ENCODE data around the gene WHRN.

WHRN gene

DNA sequence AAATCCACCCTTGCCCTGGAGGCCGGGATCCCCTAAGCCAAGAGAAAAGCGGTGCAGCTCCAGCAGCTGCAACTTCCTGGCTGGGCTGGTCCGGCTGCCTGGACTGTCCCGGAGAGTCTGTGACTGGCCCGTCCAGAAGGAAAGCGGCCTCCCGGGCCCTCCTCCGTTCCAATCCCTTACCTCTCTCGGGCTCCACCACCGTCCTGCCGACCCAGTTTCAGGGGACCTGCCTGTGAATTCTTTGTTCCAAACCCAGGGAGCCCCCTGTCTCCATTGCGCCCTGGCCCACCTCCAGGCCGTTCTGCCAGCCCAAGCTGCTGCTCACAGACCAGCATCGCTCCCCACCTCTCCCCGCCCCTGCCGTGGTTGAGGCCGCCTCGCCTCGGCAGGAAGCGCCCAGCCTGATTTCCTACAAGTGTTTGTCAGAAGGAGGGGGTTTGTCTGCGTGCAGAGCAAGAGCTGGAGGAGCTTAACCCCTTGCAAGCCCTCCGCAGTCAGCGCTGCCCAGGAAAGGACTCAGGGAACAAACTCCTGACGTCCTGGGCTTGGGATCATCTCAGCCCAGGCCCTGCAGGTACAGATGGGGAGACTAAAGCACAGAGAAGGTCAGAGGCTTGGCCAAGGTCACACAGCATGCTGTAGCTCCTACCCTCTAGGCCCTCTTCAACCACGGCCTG lies 117.5 kb downstream of the WHRN start, which contains the start of gene AKNA:
Gene AKNA, minus strand, starts transcription at position 303 of the 677 bp plus-strand sequence. CDS start 6,649 bp downstream, outside the sequence.
- no peaks in the 10 kb centered on the region for H3K27me3 Mint-ChIP-seq
- H3K4me1 Mint-ChIP-seq: peaks cover 81% of the 10 kb centered on the region
- peaks cover 8% of the 10 kb centered on the region for H3K36me3 Mint-ChIP-seq
- H3K27ac Mint-ChIP-seq: peak within 1 kb of the TSS; percentile 99
- H3K4me3 Mint-ChIP-seq: peak within 1 kb of the TSS; percentile 95
- no peaks in the 10 kb centered on the region for H3K9me3 Mint-ChIP-seq

DNA sequence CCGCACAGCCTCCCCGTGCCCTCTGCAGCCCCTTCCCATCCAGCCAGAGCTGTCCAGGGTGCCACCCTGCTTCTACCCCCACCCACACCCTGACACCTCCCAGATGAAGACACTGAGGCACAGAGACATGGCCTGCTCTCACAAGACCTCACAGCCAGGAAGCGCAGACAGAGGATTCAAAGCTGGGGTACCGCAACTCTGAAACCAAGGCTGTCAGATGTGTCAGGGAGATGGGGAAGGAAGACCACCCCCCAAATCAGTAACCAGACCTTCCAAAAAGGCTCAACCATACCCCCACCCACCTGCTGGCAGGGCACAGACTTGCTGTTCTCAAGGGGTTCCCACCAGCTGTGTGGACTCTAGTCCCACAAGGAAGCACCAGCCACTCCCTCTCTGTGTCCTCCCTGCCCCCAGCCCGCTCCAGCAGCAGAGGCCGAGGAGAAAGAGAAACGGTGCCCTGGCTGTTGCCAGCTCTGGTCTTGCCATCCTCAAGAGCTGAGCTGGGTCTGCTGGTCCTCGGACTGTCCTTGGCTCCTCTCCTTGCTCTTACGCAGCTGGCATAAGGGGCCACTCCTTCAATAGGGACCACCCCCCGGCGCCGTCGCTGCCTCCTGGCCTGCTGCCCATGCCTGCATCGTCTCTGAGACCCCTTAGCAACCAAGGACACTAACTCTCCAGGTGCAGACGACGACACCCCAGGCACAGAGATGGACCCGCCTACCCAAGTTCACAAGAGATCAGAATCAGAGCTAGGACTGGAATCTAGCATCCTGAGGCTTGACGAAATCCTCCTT lies 118.2 kb downstream of the WHRN start:
- H3K27me3 Mint-ChIP-seq: no peaks in the 10 kb centered on the region
- H3K27ac Mint-ChIP-seq: peak overlapping the region; percentile 99
- H3K9me3 Mint-ChIP-seq: no peaks in the 10 kb centered on the region
- peak overlapping the region; percentile 95 for H3K4me3 Mint-ChIP-seq
- peaks cover 8% of the 10 kb centered on the region for H3K36me3 Mint-ChIP-seq
- peaks cover 80% of the 10 kb centered on the region for H3K4me1 Mint-ChIP-seq

DNA sequence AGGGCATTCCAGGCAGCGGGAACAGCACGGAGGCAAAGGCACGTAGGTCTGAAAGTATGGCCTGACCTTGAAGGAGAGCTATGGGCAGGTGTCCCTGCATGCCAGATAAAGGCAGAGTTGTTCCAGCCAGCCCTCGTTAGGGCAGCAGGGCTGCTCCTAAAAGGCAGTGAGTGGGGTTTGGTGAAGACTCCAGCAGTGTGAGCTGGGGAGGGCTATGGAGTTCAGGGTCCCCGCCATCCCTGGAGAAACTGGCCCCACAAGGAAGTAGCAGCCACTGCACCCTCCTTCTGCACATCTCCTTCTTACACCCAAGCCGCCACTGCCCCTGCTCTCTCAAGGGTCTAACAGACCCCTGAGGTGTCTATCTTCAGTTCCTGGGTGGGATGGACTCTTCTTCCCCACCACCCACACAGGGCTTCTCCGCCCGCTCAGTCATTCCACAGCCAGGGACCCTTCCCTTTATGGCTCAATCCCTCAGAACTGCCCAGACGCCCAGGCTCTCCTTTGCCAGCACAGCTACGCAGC lies 118.8 kb downstream of the WHRN start:
- peak overlapping the region; percentile 95 for H3K4me3 Mint-ChIP-seq
- peak overlapping the region; percentile 99 for H3K27ac Mint-ChIP-seq
- no peaks in the 10 kb centered on the region for H3K27me3 Mint-ChIP-seq
- H3K4me1 Mint-ChIP-seq: peaks cover 81% of the 10 kb centered on the region
- peaks cover 8% of the 10 kb centered on the region for H3K36me3 Mint-ChIP-seq
- H3K9me3 Mint-ChIP-seq: no peaks in the 10 kb centered on the region

DNA sequence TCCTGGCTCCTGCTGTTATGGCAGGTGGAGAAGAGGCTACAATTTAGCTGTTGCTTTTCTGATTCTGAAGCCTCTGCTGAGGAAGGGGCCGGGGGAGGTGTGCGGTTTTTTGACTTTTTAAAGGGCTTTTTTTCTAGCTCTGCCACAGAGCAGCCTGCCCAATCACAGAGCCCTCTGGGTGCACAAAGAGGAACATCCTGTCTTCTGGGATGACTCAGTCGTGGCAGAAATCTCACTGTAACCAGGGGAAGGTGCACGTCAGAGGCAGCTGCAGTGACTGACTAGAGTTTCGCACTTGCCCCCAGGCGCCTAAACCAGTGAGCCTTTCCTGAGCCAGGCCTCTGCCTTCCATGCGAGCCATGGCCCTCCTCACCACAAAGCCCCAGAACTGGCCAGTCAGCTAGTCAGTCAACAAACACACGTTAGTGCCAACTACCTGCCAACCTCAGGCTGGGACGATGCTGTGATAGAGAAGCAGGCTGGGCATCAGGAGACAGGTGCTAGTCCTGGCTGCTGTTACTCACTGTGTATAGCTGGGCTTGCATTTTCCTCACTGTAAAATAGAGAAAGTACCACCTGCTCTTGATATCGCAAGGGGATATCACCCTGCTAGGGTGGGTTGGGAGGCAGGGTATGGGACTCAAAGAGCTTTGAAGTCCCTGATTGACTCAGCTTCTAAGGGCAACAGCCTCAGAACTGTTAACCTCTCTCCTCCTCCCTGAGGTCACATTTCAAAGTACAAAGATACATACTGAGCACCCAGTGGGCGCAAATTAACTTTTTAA lies 119.7 kb downstream of the WHRN start:
- Mint-ChIP-seq H3K27me3 (no peaks in the 10 kb centered on the region), H3K4me1 (peaks cover 75% of the 10 kb centered on the region), H3K36me3 (peaks cover 4% of the 10 kb centered on the region)

DNA sequence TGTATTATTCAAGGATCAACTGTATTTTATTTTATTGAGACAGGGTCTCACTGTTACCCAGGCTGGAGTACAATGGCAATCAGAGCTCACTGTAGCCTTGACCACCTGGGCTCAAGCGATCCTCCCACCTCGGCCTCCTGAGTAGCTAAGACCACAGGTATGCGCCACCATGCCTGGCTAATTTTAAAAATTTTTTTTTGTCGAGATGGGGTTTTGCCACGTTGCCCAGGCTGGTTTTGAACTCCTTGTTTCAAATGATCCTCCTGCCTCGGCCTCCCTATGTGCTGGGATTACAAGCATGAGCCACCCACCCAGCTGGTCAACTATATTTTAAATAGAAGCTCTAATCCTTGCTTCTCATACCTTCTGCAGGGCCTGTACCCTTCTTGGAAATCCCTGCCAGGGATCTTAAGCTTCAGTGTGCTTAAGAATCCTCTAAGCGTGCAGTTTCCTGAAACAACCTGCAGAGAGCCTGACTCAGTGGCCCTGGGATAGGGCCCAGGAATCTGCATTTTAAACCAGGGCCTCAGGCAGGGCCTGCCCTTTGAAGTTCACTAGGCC lies 120.4 kb downstream of the WHRN start:
- Mint-ChIP-seq H3K9me3 (no peaks in the 10 kb centered on the region), H3K4me3 (peak overlapping the region; percentile 95), H3K4me1 (peaks cover 74% of the 10 kb centered on the region), H3K36me3 (peaks cover 8% of the 10 kb centered on the region), H3K27me3 (no peaks in the 10 kb centered on the region), H3K27ac (peak overlapping the region; percentile 99)

More for the DNA sequence above, 119.7 kb downstream of the WHRN start:
- Mint-ChIP-seq H3K9me3 (no peaks in the 10 kb centered on the region), H3K27ac (peak overlapping the region; percentile 99), H3K4me3 (peak overlapping the region; percentile 95)

DNA sequence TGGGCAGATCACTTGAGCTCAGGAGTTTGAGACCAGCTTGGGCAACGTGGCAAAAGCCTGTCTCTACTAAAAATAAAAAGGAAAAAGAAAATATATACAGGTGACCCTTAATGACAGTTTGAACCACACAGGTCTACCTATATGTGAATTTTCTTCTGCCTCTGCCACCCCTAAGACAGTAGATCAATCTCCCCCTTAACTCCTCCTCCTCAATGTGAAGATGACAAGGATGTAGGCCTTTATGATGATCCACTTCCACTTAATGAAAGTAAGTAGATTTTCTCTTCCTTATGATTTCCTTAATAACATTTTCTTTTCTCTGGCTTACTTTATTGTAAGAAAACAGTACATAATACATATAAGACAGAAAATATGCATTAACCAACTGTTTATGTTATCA lies 120.9 kb downstream of the WHRN start:
- Mint-ChIP-seq H3K4me3 (peak overlapping the region; percentile 95), H3K9me3 (no peaks in the 10 kb centered on the region), H3K36me3 (peaks cover 9% of the 10 kb centered on the region), H3K27me3 (no peaks in the 10 kb centered on the region), H3K4me1 (peaks cover 74% of the 10 kb centered on the region), H3K27ac (peak overlapping the region; percentile 99)

DNA sequence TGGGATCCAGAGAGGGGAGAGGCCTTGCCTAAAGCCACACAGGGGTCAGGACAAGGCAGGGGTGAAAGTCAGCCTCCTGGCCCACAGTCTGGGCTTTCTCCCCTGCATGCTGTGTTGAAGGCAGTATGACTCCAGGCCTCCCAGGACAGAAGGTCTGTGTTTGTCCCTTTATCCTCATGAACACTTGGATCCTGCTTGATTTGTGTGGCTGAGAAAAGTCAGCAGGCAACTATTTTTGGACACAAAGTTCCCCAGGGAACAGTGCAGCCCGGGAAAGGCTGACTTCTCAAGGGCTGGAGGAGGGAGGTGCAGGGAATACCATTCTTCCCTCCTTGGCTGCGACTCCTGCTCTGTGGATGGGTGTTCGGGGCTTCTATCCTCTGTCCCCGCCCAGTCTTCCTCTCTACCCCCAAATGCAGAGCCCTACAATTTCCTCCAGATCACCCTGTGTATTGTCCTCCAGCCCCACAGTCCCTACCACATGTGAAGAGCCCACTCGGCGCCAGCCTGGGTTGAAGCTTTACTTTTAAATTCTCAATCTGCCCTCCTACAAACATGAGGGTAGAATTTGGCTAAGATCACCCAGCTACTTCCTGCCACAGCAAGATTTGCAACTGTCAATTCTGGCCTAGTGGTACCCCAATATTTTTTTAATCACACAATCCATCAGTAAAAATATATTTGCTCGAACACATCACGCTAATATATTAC lies 121.6 kb downstream of the WHRN start:
- H3K4me3 Mint-ChIP-seq: peak overlapping the region; percentile 95
- peak overlapping the region; percentile 99 for H3K27ac Mint-ChIP-seq
- H3K4me1 Mint-ChIP-seq: peaks cover 74% of the 10 kb centered on the region
- no peaks in the 10 kb centered on the region for H3K9me3 Mint-ChIP-seq
- no peaks in the 10 kb centered on the region for H3K27me3 Mint-ChIP-seq
- H3K36me3 Mint-ChIP-seq: peaks cover 9% of the 10 kb centered on the region

DNA sequence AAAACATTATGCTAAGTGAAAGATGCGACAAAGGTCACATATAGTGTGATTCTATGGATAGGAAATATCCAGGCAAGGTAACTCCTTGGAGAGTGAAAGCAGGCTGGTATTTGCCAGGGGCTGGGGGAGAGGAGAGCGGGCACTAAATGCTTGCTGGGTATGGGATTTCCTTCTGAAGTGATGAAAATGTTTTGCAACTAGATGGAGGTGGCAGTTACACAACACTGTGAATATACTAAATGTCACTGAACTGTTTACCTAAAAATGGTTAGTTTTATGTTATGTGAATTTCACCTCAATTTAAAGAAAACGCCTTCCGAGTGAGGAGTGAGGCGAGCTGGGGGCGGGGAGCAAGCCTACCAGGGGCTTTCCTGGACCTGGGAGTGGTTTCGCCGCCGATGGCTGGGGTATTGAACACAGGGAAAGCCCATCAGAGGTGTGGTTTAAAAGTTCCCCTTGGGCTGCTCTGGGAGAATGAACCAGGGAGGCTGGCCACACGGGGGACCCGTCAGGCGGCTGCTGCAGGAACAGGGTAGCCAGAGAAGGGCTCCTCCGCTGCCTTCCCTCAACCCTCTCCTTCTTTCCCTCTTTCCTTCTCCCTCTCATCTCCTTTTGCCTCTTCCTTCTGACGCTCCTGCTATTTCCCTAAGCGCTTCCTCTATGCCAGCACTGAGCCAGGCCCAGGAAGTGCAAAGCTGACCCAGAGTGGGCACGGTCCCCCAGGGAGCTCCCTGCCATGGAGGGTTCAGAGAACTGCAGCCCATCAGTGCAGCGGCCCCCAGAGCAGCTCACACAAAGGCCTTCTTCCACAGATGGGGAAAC lies 122.4 kb downstream of the WHRN start:
- Mint-ChIP-seq H3K9me3 (no peaks in the 10 kb centered on the region), H3K4me1 (peaks cover 74% of the 10 kb centered on the region), H3K27me3 (no peaks in the 10 kb centered on the region), H3K36me3 (peaks cover 9% of the 10 kb centered on the region), H3K27ac (peak overlapping the region; percentile 99), H3K4me3 (peak overlapping the region; percentile 95)

DNA sequence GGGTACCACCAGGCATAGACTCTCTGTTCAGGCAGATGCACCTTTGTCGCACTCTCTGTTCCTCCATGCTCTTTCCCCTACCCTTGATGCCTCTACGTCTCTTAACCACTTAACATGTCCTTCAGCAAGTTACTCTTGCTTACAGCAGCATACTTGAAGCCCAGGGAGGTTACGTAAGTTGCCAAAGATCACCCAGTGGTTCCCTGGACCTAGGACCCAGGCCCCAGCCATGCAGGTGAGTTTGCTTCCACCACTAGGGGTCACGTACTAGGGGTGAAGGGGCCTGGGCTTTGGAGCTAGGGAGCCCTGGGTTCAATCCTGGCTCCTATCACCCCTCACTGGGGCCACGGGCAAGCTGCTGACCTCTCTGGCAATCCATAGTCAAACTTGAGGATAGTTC lies 126.4 kb downstream of the WHRN start:
- H3K4me3 Mint-ChIP-seq: peak overlapping the region; percentile 19
- peaks cover 21% of the 10 kb centered on the region for H3K36me3 Mint-ChIP-seq
- H3K4me1 Mint-ChIP-seq: peaks cover 86% of the 10 kb centered on the region
- H3K9me3 Mint-ChIP-seq: no peaks in the 10 kb centered on the region
- peak overlapping the region; percentile 93 for H3K27ac Mint-ChIP-seq
- H3K27me3 Mint-ChIP-seq: no peaks in the 10 kb centered on the region

DNA sequence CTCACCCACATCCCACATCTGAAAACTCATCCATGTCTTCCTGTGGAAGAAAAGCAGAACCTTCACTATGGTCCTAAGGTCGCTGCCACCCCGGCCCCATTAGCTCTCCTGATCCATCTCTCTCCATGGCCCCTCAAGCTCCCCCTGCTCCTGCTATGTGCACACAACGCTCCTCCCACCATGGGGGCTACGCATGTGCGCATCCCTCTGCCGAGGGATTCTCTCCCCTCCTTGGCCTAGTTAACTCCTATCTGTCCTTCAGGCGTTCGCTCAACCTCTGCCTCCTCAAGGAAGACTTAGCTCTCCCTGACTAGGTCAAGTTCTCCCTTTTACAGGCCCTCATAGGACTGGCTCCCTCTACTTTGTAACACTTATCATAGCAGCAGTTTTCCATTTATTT lies 127.3 kb downstream of the WHRN start:
- Mint-ChIP-seq H3K27ac (peak overlapping the region; percentile 93), H3K36me3 (peaks cover 20% of the 10 kb centered on the region), H3K27me3 (no peaks in the 10 kb centered on the region), H3K9me3 (no peaks in the 10 kb centered on the region), H3K4me3 (peak overlapping the region; percentile 19), H3K4me1 (peaks cover 86% of the 10 kb centered on the region)

DNA sequence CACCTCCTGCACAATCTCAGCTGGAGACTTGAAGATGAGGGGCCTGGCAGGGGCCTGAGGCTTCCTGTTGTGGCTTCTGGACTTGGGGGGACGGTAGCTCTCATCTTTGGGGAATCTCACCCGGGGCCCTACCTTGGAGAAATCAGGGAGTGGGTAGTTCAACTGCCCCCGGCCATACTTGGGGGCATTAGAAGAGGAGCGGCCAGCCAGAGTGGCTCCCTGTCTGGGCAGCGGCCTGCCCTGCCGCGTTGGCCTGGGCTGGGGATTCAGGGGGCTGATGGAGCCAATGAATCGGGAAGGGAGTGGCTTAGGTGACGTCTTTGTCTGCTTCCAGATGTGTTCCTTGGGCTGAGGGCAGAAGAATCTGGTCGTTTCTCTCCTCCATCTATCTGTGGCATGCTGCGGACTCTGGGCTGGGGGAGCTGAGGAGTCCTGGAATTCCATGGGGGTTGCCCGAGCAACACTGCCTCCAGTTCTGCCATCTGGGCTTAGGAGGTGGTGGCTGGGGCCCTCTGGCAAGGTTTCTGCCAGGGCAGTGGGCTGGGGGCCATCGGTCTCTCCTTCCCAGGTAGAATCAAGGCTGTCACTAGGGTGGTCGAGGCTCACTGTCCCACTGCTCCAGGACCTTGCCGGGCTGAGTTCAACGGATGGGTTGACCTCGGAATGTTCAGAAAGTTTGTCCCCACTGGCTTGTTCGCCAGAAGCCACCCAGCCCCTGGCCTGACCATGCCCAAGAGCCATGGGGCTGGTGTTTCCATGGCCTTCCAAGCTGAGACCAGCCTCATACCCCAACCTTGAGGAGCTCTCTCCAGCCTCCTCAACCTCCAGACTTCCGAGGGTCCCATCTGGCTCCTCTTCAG lies 128.5 kb downstream of the WHRN start:
- Mint-ChIP-seq H3K4me1 (peaks cover 88% of the 10 kb centered on the region), H3K4me3 (no peak overlapping the region), H3K27me3 (no peaks in the 10 kb centered on the region), H3K9me3 (no peaks in the 10 kb centered on the region), H3K36me3 (peaks cover 22% of the 10 kb centered on the region), H3K27ac (peak overlapping the region; percentile 79)

DNA sequence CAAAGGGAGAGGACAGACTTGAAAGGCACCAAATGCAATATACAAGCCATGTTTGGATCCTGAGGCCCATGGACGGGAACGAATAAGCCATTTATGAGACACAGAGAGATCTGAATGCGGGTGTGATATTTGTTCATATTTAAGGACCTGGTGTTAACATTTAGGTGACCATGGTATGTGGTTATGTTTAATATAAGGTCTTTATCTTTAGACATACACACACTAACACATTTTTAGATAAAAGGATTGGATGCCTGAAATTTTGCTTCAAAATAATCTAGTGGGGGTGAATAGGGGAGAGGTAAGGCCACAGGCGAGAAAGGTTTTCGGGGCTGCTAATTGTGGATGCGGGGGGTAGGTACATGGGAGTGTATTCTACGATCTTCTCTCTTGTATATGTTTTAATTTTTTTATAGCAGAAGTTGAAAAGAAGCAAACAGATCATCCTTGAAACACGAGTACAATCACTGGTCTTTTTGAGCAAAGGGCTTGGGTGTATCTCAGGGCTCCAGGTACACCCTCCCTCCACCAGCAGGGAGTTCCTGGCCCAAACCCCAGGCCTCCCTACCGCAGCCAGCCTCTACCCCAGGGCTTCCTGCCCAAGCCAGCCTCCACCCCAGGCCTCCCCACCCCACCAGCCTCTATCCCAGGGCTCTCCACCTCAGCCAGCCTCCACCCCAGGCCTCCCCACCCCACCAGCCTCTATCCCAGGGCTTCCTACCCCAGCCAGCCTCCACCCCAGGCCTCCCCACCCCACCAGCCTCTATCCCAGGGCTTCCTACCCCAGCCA lies 129.7 kb downstream of the WHRN start:
- H3K27ac Mint-ChIP-seq: peak overlapping the region; percentile 88
- peak overlapping the region; percentile 24 for H3K4me3 Mint-ChIP-seq
- H3K4me1 Mint-ChIP-seq: peaks cover 93% of the 10 kb centered on the region
- no peaks in the 10 kb centered on the region for H3K27me3 Mint-ChIP-seq
- peaks cover 23% of the 10 kb centered on the region for H3K36me3 Mint-ChIP-seq
- H3K9me3 Mint-ChIP-seq: no peaks in the 10 kb centered on the region

DNA sequence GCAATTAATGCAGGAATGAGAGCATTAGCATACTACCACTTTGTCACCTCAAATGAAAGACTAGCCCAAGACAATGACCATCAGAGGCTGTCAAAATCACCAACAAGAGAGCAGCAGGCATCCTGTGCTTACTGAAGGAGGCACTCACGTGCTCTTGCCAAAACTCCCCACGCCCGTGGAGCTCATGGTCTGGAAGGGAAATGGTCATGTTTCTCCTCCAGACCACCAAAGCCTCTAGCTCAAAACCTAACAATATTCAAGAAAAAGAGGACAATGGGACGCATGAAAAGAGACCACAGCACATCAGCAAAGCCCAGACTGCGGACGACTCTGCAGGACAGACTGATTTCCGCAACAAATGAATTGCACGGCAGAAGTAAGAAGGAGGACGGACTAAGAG lies 130.3 kb downstream of the WHRN start:
- H3K27me3 Mint-ChIP-seq: no peaks in the 10 kb centered on the region
- H3K4me3 Mint-ChIP-seq: peak overlapping the region; percentile 24
- peak overlapping the region; percentile 88 for H3K27ac Mint-ChIP-seq
- peaks cover 89% of the 10 kb centered on the region for H3K4me1 Mint-ChIP-seq
- peaks cover 19% of the 10 kb centered on the region for H3K36me3 Mint-ChIP-seq
- no peaks in the 10 kb centered on the region for H3K9me3 Mint-ChIP-seq

Data from activated naive CD4-positive, alpha-beta T cell treated with anti-CD3 and anti-CD28 coated beads, Interleukin-2, amount 50 U/mL, for 24 hours (primary cell).